Limb (tissue), 2 donors: ENCODE data around the gene MCTP1.
"Not testable (repeated sequence)": the region's sequence is repeated elsewhere in the genome, so short reads cannot be mapped to it uniquely, and the experiment has no call there.

Experiments used
- DNase-seq, 2 donors: peaks; one replicate each; pipeline ENCODE4 v3.0.0-alpha.2; 2016; ENCODE audit errors: extremely low spot score in 2 of 2

Gene MCTP1

DNA sequence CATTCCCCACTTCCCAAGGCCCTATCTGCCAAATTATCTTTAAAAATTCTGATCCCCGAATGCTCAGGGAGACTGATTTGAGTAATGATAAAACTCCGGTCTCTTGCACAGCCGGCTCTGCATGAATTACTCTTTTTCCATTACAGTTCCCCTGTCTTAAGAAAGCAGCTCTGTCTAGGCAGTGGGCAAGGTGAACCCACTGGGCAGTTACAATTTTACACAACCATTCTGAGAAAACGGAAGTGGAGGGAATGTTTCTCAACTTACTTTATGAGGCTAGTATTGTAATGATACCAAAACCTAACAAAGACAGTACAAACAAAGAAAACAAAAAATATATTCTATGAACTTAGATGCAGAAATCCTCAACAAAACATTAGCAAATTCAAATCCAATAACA lies 100.0 kb downstream of the MCTP1 start:
- no peak for DNase-seq

DNA sequence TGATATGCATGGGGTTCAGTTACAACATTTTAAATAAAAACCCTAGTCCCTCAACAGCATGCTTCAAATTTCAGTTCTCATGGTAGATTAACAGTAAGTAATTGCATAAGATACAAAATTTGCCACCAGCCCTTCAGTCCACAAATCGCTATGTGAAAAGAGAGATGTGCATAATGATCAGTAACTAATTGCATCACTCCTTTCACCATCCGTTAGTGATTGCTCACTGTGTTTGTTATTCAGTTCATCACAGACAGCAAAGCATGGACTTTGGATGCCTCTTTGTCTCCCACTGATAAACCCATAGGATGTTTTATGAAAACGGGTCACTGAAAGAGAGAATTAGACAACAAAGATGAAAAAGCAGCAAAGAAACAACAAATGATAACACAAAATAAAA lies 103.2 kb downstream of the MCTP1 start:
- no peak for DNase-seq

DNA sequence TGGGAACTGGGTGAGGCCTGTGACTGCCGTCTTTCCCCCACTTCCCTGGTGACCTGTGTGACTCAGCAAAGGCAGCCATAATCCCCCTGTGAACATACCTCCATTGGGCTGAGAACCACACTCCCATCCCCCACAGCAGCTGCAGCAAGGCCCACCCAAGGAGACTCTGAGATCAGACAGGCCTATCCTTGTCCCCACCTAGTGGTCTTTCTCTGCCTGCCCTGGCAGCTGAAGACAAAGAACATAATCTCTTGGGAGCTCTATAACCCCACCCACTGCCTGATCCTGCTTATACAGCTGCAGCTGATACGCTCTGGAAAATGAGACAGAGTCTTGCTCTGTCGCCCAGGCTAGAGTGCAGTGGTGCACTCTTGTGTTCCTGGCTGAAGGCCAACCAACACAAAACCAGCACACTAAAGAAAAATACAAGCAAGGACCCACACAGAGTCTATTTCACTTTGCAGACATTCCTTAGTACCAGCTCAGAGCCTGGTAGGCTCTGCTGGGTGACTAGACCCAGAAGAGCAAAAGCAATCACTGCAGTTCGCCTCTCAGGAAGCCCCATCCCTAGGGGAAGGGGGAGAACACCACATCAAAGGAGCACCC lies 106.7 kb downstream of the MCTP1 start:
- peak in 1 of 2 donors; percentile 42 for DNase-seq

DNA sequence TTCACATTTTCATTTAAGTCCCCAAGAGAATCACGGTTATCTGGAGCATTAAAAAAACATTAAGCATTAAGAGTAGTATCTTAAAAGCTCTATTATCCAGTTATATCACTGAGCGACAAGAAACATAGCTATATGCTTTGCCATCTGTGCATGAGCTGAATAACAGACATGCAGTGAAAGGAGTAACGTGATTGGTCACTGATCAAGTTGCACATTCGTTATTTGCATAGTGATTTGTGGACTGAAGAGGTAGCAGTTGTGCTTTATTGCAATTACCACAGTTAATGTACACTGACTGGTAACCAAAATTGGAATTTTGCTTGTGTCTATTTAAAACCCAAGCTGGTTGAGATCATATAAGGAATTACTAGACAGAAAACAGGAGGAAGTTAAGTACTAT lies 107.4 kb downstream of the MCTP1 start:
- DNase-seq = no peak

DNA sequence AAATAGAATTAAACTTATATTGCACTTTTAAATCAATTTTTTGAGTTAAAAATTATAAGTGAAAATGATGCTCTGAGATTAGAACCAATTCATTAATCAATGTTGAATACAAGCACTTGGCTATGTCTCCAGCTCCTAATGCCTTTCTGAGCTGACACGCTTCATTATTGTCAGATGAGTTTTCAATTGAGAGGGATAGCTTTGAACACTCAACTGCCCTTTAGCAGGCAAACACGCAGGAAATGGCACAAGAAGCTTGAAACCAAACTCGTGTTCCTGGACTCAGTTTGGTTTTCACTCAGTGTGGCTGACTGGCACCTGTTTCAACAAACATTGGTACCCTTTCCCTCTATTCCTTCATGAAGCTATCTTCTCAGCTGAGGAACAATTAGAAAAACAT lies 109.8 kb downstream of the MCTP1 start:
- no peak for DNase-seq

DNA sequence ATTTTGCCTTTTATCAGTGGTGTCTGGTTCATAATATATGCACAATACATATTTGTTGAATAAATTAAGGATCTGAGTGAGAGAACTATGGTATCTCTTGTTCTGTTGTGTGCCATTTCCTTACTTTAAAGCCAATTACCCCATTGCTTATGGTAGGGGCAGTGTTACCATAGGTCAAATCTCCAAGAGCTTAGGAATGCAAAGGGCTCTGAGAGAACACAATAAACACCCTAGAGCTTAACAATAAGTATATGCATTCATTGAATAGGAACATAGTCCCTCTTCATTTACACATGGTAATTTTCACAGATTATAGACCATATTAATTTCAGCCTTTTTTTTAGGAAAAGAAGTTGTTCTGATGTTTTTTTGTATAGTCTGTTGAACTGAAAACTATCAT lies 112.2 kb downstream of the MCTP1 start:
- no peak for DNase-seq

DNA sequence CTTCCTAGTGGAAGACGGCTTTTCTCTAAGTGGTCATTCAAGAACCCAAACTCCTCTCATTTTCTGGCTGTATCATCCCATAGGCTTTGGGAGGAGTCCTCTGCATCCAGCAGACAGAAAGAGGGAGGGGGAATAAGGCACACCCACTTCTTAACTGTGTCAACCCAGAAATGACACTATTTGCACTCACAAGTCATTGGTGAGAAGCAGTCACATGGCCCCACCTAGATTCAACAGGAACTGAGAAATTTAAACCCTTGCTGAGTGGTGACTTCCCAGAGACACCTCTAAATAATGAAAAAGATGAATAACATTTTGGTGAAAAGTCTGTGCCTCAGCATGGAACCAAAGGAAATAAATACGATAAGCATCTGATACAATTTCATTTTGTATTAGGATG lies 120.0 kb downstream of the MCTP1 start:
- DNase-seq = no peak

DNA sequence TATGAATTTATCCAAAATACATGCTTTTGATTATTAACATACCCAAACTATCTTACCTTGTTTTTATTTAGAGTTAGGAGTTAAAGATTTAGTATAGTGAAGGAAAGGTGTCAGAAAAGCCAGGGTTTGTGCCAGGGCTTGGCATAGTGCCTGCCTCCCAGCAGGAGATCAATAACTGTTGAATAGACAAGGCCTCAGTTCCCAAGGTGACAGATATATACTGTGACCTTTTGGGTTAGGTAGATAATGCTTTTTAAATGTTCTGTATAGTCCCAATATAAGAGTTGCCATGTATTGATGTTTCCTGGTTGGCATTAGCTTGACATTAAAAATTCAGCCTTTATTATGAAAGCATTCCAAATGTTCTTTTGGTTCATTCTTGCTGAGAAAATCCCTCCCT lies 121.8 kb downstream of the MCTP1 start:
- no peak for DNase-seq

DNA sequence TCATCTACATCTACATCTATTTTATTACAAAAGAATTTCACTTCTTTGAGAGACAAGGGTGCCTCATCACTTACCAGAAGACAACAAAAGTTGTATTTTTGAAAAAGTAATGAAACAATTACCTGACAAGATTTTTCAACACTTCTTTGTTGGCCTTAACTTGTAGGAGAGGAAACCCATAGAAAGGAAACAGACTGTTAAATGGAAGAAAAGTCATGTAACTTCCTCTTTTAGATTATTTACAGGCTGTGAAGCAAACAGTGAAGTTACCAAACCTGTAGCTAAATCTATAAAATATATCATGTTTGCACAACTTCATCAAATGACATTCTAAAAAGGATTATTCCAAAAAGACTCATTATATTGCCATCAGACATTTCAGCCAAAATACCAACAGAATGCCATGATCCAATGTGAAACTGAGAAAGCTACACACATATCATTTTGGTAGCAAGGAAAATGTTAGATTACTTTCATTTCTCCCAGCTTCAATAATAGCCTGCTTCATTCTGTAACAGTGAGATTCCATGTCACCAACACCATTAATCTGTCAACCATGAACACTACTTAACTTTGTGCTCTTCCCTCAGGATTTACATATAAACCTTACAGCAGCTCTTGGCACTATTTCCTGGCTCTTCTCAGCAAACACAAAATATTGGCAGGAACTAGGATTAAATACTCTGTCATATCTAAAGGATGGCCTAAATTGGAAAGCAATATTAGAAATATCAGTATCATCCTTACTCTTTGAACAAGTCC lies 122.5 kb downstream of the MCTP1 start:
- no peak for DNase-seq

DNA sequence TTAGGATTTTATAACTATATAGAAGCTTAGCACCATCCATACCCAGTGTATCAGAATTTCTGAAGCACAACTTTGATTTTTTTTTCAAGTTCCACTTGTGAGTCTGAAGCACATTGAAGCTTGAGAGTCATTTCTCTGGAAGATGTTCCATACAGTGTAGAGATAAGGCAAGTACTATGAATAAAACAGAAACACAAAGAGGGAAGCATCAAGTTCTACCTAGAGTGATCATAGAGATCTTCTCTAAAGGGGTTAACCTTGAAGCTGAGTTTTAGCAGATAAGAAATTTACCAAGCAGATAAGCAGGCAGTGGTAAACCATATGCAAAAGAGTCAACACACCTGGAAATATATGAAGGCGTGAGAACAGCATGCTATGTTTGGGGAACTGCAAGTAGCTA lies 125.3 kb downstream of the MCTP1 start:
- no peak for DNase-seq

DNA sequence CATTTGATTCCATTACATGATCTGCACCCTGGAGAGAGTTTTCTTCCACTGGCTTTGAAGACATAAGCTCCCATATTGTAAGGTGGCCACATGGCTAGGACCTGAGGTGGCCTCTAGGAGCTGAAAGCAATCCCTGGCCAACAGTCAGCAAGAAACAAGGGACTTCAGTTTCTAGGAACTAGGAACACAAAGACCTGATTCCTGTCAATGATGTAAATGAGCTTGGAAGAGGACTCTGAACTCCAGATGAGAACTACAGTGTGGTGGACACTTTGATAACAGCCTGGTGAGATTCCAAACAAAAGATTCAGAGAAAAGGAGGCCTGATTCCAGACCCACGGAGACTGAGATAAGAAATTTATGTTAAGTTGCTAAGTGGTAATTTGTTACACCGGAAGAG lies 129.0 kb downstream of the MCTP1 start:
- no peak for DNase-seq

DNA sequence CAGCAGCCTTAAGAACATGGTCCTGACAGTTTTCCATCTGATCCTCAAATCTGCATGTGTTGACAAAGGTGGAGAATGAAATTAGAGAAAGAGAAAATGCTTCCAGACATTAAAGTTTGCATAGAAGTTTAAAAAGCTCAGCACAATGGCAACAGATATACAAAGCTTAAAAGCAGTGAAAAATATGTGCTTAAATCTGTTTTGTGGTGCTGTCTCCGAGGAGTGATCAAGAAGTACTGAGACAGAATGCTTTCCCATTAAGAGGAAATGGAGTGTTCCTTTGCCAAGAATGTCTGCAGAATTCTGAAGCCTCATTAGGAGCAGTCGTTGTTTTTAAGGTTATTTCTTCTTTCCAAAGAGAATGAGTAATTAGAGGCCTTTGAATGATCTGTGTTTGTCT lies 131.4 kb downstream of the MCTP1 start:
- DNase-seq = no peak

DNA sequence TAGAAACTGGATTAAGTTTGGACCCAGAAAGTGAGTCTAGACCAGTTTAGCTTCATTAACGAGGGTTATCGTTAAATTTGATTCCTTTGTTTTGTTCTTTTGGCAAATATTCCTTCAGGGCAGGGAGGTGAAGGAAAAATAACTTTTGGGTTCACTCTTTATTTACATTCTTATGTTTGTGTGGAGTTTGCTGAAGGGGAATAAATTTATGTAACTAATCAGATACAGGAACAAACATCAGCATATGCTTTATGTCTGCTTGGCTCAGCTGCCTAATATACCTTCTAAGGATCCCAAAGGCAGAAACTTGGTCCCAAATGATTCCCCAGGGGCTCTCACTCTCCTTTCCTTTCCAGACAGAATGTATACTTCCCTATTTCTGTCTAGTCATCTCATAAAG lies 132.4 kb downstream of the MCTP1 start:
- no peak for DNase-seq

DNA sequence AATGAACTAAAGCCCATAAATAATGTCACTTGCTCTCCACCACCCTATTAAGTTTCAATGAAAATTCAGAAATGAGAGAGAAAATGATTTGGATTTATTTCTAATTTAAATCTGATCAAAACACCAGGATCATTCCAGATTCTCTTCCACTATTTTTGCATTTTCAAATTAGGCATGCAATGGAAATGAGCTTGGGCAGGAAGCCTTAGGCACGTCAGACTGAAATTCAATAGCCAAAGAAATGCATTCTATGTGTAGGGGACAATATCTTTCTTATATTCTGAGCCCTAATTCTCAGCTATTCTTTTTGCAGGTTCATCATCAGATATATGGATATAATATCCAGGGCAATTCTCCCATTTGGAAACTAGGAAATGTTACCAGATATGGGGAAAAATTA lies 132.8 kb downstream of the MCTP1 start:
- no peak for DNase-seq

DNA sequence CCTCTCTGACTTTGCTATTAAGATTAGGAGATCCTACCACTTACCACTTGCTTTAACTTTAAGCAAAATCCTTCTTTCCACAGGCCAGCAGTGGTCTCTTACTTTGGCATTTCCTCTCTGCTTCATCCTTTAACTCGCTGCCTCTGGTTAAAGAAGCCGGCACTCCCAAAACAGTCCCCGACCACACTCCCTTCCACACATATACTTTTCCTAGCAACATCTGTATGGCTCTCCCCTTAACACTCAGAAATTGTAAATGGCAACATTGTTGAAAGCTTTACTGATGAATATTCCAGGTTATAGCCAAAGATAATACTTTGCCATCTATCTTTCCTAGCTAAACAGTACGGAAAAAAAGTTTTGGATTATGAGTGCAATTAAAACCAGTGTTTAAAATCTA lies 133.2 kb downstream of the MCTP1 start:
- no peak for DNase-seq

DNA sequence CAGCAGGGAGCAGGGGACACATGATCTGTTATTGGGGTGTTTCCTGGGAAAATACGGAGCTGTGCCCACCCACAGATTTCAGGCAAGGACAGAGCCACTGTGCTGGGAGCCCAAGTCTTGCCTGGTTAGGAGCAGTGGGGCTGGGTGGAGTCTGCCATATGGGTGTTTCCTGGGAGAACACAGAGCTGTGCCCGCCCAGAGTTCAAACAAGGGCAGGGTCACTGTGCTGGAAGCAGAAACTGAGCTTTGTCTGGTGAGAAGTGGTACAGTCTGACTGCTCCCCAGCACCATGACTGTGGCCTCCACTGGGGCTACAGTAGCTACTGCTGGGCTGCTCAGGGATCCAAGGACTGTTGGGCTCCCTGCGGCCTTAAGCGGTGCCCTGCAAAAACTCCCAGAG lies 135.5 kb downstream of the MCTP1 start:
- DNase-seq = no peak

DNA sequence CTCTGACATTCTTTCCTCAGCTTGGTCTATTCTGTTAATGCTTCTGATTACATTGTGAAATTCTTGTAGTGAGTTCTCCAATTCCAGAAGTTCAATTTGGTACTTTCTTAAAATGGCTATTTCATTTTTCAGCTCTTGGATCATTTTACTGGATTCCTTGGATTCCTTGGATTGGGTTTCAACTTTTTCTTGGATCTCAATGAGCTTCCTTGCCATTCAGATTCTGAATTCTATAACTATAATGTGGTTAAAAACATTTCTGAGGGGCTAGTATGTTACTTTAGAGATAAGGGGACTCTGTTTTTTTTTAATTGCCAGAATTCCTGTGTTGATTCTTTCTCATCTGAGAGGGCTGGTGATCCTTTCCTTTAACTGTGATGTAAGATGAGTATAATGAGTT lies 136.4 kb downstream of the MCTP1 start:
- DNase-seq = no peak

DNA sequence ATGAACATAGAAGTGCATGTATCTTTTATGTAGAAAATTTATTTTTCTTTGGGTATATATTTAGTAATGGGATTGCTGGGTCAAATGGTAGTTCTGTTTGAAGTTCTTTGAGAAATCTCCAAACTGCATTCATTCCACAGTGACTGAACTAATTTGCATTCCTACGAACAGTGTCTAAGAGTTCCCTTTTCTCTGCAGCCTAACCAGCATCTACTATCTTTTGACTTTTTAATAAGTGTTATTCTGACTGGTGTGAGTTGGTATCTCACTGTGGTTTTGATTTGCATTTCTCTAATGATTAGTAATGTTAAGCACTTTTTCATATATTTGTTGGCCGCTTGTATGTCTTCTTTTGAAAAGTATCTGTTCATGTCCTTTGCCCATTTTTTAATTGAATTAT lies 141.0 kb downstream of the MCTP1 start:
- not testable (repeated sequence) for DNase-seq

DNA sequence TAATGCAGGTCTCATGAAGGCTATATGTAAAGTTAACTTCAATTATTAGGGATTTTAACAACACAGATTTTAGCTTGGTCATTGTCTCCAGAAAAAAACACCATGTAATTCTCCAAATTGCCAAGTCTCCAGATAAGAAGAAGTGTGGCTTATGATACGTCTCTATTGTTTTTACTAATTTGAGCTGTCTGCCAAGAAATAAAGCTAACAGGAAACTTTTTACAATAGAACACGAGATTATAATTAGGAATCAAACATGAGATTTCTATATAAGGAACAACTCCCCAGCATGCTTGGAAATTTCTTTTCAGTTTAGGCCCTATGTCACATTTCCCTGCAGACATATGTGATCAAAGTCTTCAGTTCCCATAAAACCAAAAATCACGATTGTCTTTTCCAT lies 142.7 kb downstream of the MCTP1 start:
- DNase-seq = no peak

DNA sequence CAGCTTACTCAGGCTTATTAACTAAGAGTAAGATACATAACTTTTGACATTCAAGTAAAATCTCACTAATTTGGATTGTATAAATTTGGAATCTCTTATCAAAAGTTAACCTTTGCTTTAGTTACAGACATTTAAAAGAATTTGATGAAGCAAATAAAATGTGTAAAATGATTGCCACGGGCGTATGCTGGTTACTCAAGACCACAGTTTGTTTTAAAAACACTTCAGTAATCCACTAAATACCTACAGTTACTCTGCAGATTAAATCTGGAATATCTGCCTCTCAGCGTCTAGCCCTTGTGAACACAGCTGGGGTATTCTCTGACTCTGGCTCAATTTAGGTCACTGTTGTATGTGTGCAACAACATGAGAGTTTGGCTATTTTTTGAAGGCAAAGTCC lies 143.8 kb downstream of the MCTP1 start:
- DNase-seq = no peak

DNA sequence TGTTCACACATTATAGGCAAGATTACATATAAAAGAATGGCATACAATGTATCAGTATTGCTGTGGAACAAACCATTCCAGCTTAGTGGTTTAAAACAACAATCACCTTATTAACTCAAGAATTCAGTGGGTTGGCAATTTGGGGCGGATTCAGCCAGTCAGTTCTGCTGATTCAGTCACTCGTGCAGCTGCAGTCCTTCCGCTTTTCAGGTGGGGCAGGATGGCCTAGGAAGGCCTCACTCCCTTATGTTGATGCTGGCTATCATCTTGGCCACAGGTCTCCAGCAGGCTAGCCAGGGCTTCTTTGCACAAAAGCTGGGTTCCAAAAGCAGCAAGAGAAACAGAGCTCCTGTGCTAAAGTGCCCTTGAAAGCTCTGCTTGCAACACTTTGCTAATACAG lies 150.6 kb downstream of the MCTP1 start:
- DNase-seq = no peak

DNA sequence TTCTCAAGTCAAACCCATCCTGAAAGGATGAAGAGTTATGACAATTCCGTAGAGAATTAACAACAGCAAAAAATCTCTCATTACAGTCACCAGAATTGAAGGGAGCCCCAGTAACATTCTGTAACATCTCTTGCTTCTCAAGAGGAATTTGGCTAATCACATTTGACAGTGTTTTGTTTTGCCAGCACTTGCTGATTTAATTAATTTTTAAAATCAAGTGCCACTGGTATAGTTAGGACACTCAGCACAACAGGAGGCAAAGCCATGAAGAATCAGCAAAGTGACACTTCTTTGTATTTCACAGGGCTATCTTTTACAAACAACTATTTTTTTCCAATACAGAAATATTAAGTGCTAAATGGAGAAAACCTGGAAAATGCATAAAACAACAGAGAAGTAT lies 152.8 kb downstream of the MCTP1 start:
- DNase-seq = no peak

DNA sequence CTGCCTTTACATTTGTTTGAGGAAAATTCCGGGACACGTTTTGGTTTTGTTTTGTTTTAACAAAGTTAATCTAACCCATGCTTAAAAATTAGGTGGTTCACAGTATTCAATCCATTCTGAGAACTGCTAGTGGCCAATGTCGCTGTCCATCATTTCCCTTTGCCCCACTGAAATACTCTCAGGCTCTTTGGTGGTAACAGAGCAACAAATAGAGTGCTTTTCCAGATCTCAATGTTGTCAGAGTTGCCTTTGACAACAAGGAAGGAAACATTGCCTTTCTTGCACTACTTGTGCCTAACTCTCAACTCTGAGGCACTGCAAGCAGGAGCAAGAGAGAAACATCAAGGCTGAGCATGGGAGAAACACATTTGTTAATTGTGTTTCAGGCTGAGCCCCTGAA lies 154.0 kb downstream of the MCTP1 start:
- no peak for DNase-seq

DNA sequence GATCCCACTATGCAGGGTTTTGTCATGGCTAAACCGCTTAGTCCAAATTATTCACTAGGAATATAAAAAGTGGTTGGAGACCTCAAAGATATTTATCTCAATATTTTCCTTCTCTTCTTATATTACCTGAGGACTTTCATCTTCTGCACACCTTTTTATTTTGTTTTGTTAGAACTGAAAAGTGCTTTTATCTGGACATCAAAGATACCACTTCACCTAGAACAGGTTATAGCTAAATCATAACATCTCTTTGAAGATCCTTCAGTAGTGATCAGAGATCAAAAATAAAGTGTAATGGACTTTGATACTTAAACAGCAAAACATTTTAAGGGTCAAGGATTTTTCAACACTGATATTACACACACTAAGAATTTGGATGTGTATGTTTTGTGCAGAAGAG lies 160.2 kb downstream of the MCTP1 start:
- DNase-seq = no peak
